GM13977 (cell line): Measurements from ENCODE around the gene SLFNL1.
A peak's percentile ranks its signal among the peaks of the same experiment; 100 is the strongest.

ENCODE experiments used
- DNase-seq: peaks from one replicate; pipeline ENCODE4 v3.0.0; 2012; ENCODE audit warnings: low spot score
- CTCF ChIP-seq: IDR thresholded peaks from 2 replicates; pipeline ENCODE4 v1.5.1; 2012; ENCODE audit warnings: mild to moderate bottlenecking, control low read depth; ENCODE audit not compliant: insufficient read depth; ENCODE audit errors: extremely low read depth, missing control alignments
- in situ Hi-C: fragments of 300-500 bp; cut with MboI; formaldehyde crosslinking; loops from one replicate; pipeline ENCODE4 v1.12.0; 2022; ENCODE audit warnings: low sequenced_read_pairs, low pct_unique_long_range_greater_than_20kb, mixed read lengths, inconsistent platforms; ENCODE audit not compliant: unreplicated experiment

The SLFNL1 gene

GRCh38 chr1:40984531-40984930 lies 37.0 kb downstream of the SLFNL1 start:
- no peak for DNase-seq
- no peak for TF ChIP-seq CTCF
- in situ Hi-C loops, result no loop called here

- no peak for TF ChIP-seq CTCF
- in situ Hi-C loops, result no loop called here
- DNase-seq, result no peak
These were observed 37.5 kb downstream of the SLFNL1 start for GRCh38 chr1:40984066-40984465.

GRCh38 chr1:40983286-40983685 lies 38.2 kb downstream of the SLFNL1 start:
- in situ Hi-C loops, result no loop called here
- TF ChIP-seq CTCF, result no peak
- no peak for DNase-seq

- no peak for DNase-seq
These were observed 38.8 kb downstream of the SLFNL1 start for GRCh38 chr1:40982721-40983120.

GRCh38 chr1:40981691-40982448 lies 39.7 kb downstream of the SLFNL1 start:
- no peak for TF ChIP-seq CTCF
- in situ Hi-C loops, result no loop called here

More at GRCh38 chr1:40982721-40983120, 38.8 kb downstream of the SLFNL1 start:
- no peak for TF ChIP-seq CTCF
- in situ Hi-C loops, result no loop called here

GRCh38 chr1:40980453-40981121 lies 40.9 kb downstream of the SLFNL1 start:
- in situ Hi-C loops, result no loop called here
- peak; percentile 50 for DNase-seq
- TF ChIP-seq CTCF, result no peak

More at GRCh38 chr1:40981691-40982448, 39.7 kb downstream of the SLFNL1 start:
- DNase-seq, result no peak
